ENCODE data around the gene PTPRK. TPM values are rescaled to one million over a fixed set of nuclear protein-coding genes. Genes with fewer than 3 reads are reported as not detected.
A peak's percentile ranks its signal among the peaks of the same experiment; 100 is the strongest.

PTPRK gene
- total RNA-seq, 1 experiment from 2014 or later, result 53.8 TPM

GRCh38 chr6:128505603-128506002 lies 14.8 kb downstream of the PTPRK start:
- intact Hi-C loops (cut with micrococcal nuclease), result no loop called here
- no TSS peak for BruUV-seq (replicated peaks)

GRCh38 chr6:128504003-128504654 lies 16.3 kb downstream of the PTPRK start:
- H3K27me3 ChIP-seq (ENCODE audit: low read length), result no peaks in the 10 kb centered on the region
- no peaks in the 10 kb centered on the region for H3K9me2 ChIP-seq (replicated peaks; ENCODE audit: low read length)
- H4K20me1 ChIP-seq (ENCODE audit: low read length), result 0 out of 2 replicates have a peak, but pooled peaks cover 3% of the 10 kb centered on the region
- CTCF ChIA-PET, result no interaction called here
- H3K9me3 ChIP-seq (ENCODE audit: low read length), result no peaks in the 10 kb centered on the region
- H3K4me2 ChIP-seq (ENCODE audit: low read length), result peak overlapping the region; percentile 65
- peaks cover 83% of the 10 kb centered on the region for H3K4me1 ChIP-seq (ENCODE audit: insufficient read depth, low read length)
- BruUV-seq (replicated peaks), result no TSS peak
- H3K36me3 ChIP-seq (ENCODE audit: low read depth, low read length), result no peaks in the 10 kb centered on the region
- H3K4me3 ChIP-seq (ENCODE audit: low read length), result peak overlapping the region; percentile 31
- intact Hi-C loops (cut with micrococcal nuclease), result no loop called here
- DNase-seq, result no peak
- H3F3A ChIP-seq (ENCODE audit: low read length, unreplicated experiment), result peaks cover 8% of the 10 kb centered on the region
- POLR2A ChIA-PET (ENCODE audit: unreplicated experiment), result no interaction called here
- no peak overlapping the region for H2AFZ ChIP-seq (ENCODE audit: low read length)
- TF ChIP-seq EZH2 (IDR thresholded peaks at IDR 0.05; ENCODE audit: low read length, unreplicated experiment) (no peak), EZH2phosphoT487 (IDR thresholded peaks at IDR 0.05; ENCODE audit: borderline replicate concordance, low read length) (no peak), CTCF (conservative IDR thresholded peaks at IDR 0.05; ENCODE audit: low read depth, low read length) (no peak)
- peak overlapping the region; percentile 59 for H3K9ac ChIP-seq (ENCODE audit: low read length)
- ATAC-seq, result no peak
- H3K79me2 ChIP-seq (ENCODE audit: low read length), result peaks cover 74% of the 10 kb centered on the region
- H3K27ac ChIP-seq (ENCODE audit: low read length), result peak overlapping the region; percentile 89

More at GRCh38 chr6:128505603-128506002, 14.8 kb downstream of the PTPRK start:
- CTCF ChIA-PET, result no interaction called here
- Histone ChIP-seq H3K4me1 (ENCODE audit: insufficient read depth, low read length) (peaks cover 86% of the 10 kb centered on the region), H3K36me3 (ENCODE audit: low read depth, low read length) (no peaks in the 10 kb centered on the region), H2AFZ (ENCODE audit: low read length) (no peak overlapping the region), H3K4me3 (ENCODE audit: low read length) (no peak overlapping the region), H3K79me2 (ENCODE audit: low read length) (peaks cover 79% of the 10 kb centered on the region), H3K9ac (ENCODE audit: low read length) (peak overlapping the region; percentile 14; the same call in 1 of the 2 replicates), H3F3A (ENCODE audit: low read length, unreplicated experiment) (peaks cover 8% of the 10 kb centered on the region), H3K9me2 (replicated peaks; ENCODE audit: low read length) (no peaks in the 10 kb centered on the region), H3K27ac (ENCODE audit: low read length) (peak overlapping the region; percentile 89), H3K27me3 (ENCODE audit: low read length) (no peaks in the 10 kb centered on the region), H3K4me2 (ENCODE audit: low read length) (peak overlapping the region; percentile 42; the same call in 1 of the 2 replicates), H3K9me3 (ENCODE audit: low read length) (no peaks in the 10 kb centered on the region), H4K20me1 (ENCODE audit: low read length) (0 out of 2 replicates have a peak, but pooled peaks cover 3% of the 10 kb centered on the region)
- no peak for ATAC-seq
- POLR2A ChIA-PET (ENCODE audit: unreplicated experiment), result no interaction called here
- no peak for DNase-seq
- TF ChIP-seq EZH2 (IDR thresholded peaks at IDR 0.05; ENCODE audit: low read length, unreplicated experiment), result no peak
- no peak for TF ChIP-seq CTCF (conservative IDR thresholded peaks at IDR 0.05; ENCODE audit: low read depth, low read length)
- TF ChIP-seq EZH2phosphoT487 (IDR thresholded peaks at IDR 0.05; ENCODE audit: borderline replicate concordance, low read length), result no peak

Measured in PC-3 (cell line).